Measurements from ENCODE around the gene ST6GALNAC6. TPM values are rescaled to one million over a fixed set of nuclear protein-coding genes. Genes with fewer than 3 reads are reported as not detected.

Gene ST6GALNAC6
- polyA plus RNA-seq, 1 donor from 2014 or later = 44.2 TPM

DNA sequence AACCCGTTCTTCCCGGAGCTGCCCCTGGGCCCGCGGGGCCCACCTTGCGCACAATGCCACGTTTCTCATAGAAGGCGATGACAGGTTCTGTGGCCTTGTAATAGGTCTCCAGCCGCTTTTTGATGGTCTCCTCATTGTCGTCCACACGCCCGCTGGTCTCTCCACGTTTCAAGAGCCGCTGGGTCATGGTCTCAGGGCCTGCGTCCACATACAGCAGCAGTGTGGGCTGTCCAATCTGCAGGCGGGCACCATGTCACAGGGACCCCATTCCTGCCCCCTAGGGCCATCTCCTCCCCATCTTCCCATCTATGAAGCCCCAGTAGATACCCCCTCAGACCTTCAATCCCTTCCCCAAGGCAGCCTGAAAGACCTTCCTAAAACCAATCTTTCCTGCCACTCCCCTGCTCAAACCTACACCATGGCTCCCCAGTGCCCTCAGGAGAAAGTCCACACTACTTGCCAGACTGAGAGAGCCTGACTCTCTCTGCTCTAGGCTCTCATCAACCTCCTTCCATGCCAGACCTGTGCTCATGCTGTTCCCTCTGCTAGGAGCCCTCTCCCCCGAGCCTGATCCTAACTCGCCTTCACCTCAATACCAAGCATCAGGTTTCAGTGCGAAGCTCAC lies 31.0 kb downstream of the ST6GALNAC6 start:
- Histone ChIP-seq H3K9ac (ENCODE audit: low read length) (no peak overlapping the region), H4K20me1 (ENCODE audit: insufficient read depth) (no peaks in the 10 kb centered on the region), H3K4me2 (ENCODE audit: low read length) (no peak overlapping the region), H3K27ac (ENCODE audit: low read length) (no peak overlapping the region), H3K79me2 (replicated peaks; ENCODE audit: insufficient read depth, low read length) (no peaks in the 10 kb centered on the region), H3K9me2 (ENCODE audit: insufficient read depth, low read length) (no peaks in the 10 kb centered on the region), H3K4me3 (ENCODE audit: low read length) (no peak overlapping the region), H3K27me3 (ENCODE audit: insufficient read depth, low read depth, low read length) (no peaks in the 10 kb centered on the region), H3K36me3 (ENCODE audit: insufficient read depth, low read length) (no peaks in the 10 kb centered on the region), H3K9me3 (ENCODE audit: low read length) (no peaks in the 10 kb centered on the region), H2AFZ (ENCODE audit: low read depth, low read length) (no peak overlapping the region), H3F3A (ENCODE audit: insufficient read depth, low read length, poor library complexity, severe bottlenecking) (no peaks in the 10 kb centered on the region)
- no peak for TF ChIP-seq MXI1 (conservative IDR thresholded peaks at IDR 0.05; ENCODE audit: poor library complexity, severe bottlenecking)
- no peak for TF ChIP-seq POLR2AphosphoS5 (IDR thresholded peaks at IDR 0.05)
- no peak for TF ChIP-seq RAD21 (conservative IDR thresholded peaks at IDR 0.05)
- no peak for TF ChIP-seq EP300 (conservative IDR thresholded peaks at IDR 0.05; ENCODE audit: poor library complexity, severe bottlenecking)
- no peak for TF ChIP-seq EZH2 (IDR thresholded peaks at IDR 0.05; ENCODE audit: borderline replicate concordance, insufficient read depth, low read length, poor library complexity, severe bottlenecking)
- no peak for TF ChIP-seq REST (IDR thresholded peaks at IDR 0.05; ENCODE audit: borderline replicate concordance)
- no peak for TF ChIP-seq SMC3 (conservative IDR thresholded peaks at IDR 0.05; ENCODE audit: poor library complexity)
- TF ChIP-seq TAF1 (IDR thresholded peaks at IDR 0.05; ENCODE audit: low read depth) = no peak
- no peak for TF ChIP-seq CTCF (IDR thresholded peaks at IDR 0.05; ENCODE audit: poor library complexity, severe bottlenecking)

DNA sequence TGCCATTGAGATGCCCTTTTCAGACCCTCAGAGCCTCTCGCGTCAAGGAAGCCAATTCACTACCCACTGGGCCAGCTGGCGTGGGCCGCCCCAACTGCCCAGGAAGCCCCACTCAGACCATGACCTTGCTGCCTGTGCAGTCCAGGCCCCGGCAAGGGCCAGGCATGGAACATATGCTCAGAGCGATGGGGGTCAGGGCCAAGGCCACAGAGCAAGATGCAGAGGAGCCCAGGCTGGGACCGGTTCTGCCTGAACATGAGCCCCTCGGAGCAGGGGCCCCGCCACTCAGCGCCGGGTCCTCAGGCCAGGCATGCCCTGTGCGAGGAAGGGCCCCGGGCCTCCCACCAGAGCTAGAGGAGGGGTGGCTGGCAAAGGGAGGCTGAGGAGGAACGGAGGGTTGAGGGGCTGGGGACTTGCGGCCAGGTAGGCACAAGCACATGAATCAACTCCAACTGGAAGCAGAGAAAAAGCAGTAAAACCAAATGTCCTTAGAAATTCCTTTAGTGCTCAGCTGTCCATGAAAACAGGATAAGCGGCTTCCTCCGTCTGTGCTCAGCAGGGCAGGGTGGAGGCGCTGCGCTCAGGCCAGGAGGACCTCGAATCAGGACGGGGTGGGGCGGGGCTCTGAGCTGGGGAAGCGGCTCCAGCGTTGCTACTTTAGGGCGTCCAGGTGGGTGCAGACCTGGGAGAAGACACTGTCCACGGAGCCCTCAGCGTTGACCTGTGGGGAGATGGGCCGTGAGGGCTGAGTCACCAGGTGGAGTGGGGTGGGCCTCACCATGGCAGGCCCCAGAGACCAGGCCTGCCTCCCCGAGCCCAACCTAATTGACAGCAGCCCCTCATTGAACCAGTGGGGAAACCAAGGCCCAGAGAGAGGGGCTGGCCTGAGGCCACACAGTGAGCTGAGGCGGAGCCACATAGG lies 31.8 kb downstream of the ST6GALNAC6 start:
- Histone ChIP-seq H3K9me3 (ENCODE audit: low read length) (no peaks in the 10 kb centered on the region), H3K4me3 (ENCODE audit: low read length) (no peak overlapping the region), H3K27ac (ENCODE audit: low read length) (no peak overlapping the region), H3K36me3 (ENCODE audit: insufficient read depth, low read length) (no peaks in the 10 kb centered on the region), H4K20me1 (ENCODE audit: insufficient read depth) (no peaks in the 10 kb centered on the region), H3F3A (ENCODE audit: insufficient read depth, low read length, poor library complexity, severe bottlenecking) (no peaks in the 10 kb centered on the region), H3K79me2 (replicated peaks; ENCODE audit: insufficient read depth, low read length) (no peaks in the 10 kb centered on the region), H3K27me3 (ENCODE audit: insufficient read depth, low read depth, low read length) (no peaks in the 10 kb centered on the region), H3K9ac (ENCODE audit: low read length) (no peak overlapping the region), H2AFZ (ENCODE audit: low read depth, low read length) (no peak overlapping the region), H3K4me2 (ENCODE audit: low read length) (no peak overlapping the region), H3K9me2 (ENCODE audit: insufficient read depth, low read length) (no peaks in the 10 kb centered on the region)
- TF ChIP-seq MXI1 (conservative IDR thresholded peaks at IDR 0.05; ENCODE audit: poor library complexity, severe bottlenecking) (no peak), EZH2 (IDR thresholded peaks at IDR 0.05; ENCODE audit: borderline replicate concordance, insufficient read depth, low read length, poor library complexity, severe bottlenecking) (no peak), EP300 (conservative IDR thresholded peaks at IDR 0.05; ENCODE audit: poor library complexity, severe bottlenecking) (no peak), REST (IDR thresholded peaks at IDR 0.05; ENCODE audit: borderline replicate concordance) (no peak), SMC3 (conservative IDR thresholded peaks at IDR 0.05; ENCODE audit: poor library complexity) (no peak), RAD21 (conservative IDR thresholded peaks at IDR 0.05) (no peak), POLR2AphosphoS5 (IDR thresholded peaks at IDR 0.05) (no peak), CTCF (IDR thresholded peaks at IDR 0.05; ENCODE audit: poor library complexity, severe bottlenecking) (no peak), TAF1 (IDR thresholded peaks at IDR 0.05; ENCODE audit: low read depth) (no peak)

Measured in neural cell (in vitro differentiated cells).